GM12891 (cell line): Measurements from ENCODE around the gene NEK2.
"Not testable (repeated sequence)": the region's sequence is repeated elsewhere in the genome, so short reads cannot be mapped to it uniquely, and the experiment has no call there.

Source experiments
- PAX5 ChIP-seq: IDR thresholded peaks from 2 replicates; pipeline ENCODE4 v1.6.1; 2011; ENCODE audit warnings: low read length, moderate library complexity, mild to moderate bottlenecking; ENCODE audit not compliant: insufficient read depth, severe bottlenecking
- POLR2A ChIP-seq: IDR thresholded peaks from 2 replicates; pipeline ENCODE4 v1.6.1; 2011; ENCODE audit warnings: low read depth, low read length, control low read depth
- POLR2AphosphoS5 ChIP-seq: IDR thresholded peaks from 2 replicates; pipeline ENCODE4 v1.6.1; 2011; ENCODE audit warnings: low read depth, low read length, control low read depth
- SPI1 ChIP-seq: IDR thresholded peaks from 2 replicates; pipeline ENCODE4 v1.6.1; 2011; ENCODE audit warnings: low read depth, low read length, control low read depth
- TAF1 ChIP-seq: IDR thresholded peaks from 2 replicates; pipeline ENCODE4 v1.6.1; 2011; ENCODE audit warnings: low read depth, low read length, control low read depth

- TF ChIP-seq TAF1, POLR2AphosphoS5, PAX5, POLR2A, SPI1: not testable (repeated sequence)
These were observed 6.8 kb upstream of the NEK2 start for GRCh38 chr1:211682186-211682585.
